Stomach (tissue), 9 donors: Measurements from ENCODE around the gene EBF3. TPM values are rescaled to one million over a fixed set of nuclear protein-coding genes. Genes with fewer than 3 reads are reported as not detected.

Source experiments
- DNase-seq, 2 donors: peaks; one replicate each; pipeline versions ENCODE4 v3.0.0 to v3.0.0-alpha.2; 2013 to 2019
- H3K27ac ChIP-seq, 5 donors: fragments of 200-600 bp in 4 of 5; sonication (generic) in 4 of 5; one replicate each; pipeline ENCODE4 v1.5.1; 2013 to 2019; ENCODE audit warnings: mild to moderate bottlenecking in 1 of 5, moderate library complexity in 1 of 5
- H3K27me3 ChIP-seq, 3 donors: fragments of 200-600 bp; sonication (generic); one replicate each; pipeline ENCODE4 v1.5.1; 2017 to 2019; ENCODE audit warnings: mixed run types in 1 of 3
- H3K36me3 ChIP-seq, 4 donors: fragments of 200-600 bp; sonication (generic); 1 replicate in 3 of 4; 2 replicates in 1 of 4; pipeline ENCODE4 v1.5.1; 2016 to 2019
- H3K4me1 ChIP-seq, 4 donors: fragments of 200-600 bp; sonication (generic); one replicate each; pipeline ENCODE4 v1.5.1; 2016 to 2019
- H3K4me3 ChIP-seq, 4 donors: fragments of 200-600 bp; sonication (generic) in 3 of 4; one replicate each; pipeline ENCODE4 v1.5.1; 2016 to 2019; ENCODE audit warnings: mild to moderate bottlenecking in 1 of 4
- H3K9me3 ChIP-seq, 4 donors: fragments of 200-600 bp; sonication (generic); one replicate each; pipeline ENCODE4 v1.5.1; 2016 to 2019
- CTCF ChIP-seq, 7 experiments: fragments of 450-650 bp in 4 of 7; fragments of 200-600 bp in 3 of 7; sonication (generic) in 3 of 7; IDR thresholded peaks; one replicate each; pipeline ENCODE4 v1.5.1; 2016 to 2019; ENCODE audit warnings: antibody characterized with exemption in 7 of 7, control low read depth in 2 of 7, mild to moderate bottlenecking in 1 of 7
- EP300 ChIP-seq: sonication (generic); formaldehyde crosslinking; IDR thresholded peaks from one replicate; pipeline ENCODE4 v1.6.1; 2017; ENCODE audit warnings: antibody characterized with exemption
- POLR2A ChIP-seq, 4 donors: fragments of 450-650 bp; IDR thresholded peaks; one replicate each; pipeline ENCODE4 v1.6.1; 2016; ENCODE audit warnings: antibody characterized with exemption in 4 of 4, control low read depth in 2 of 4, mild to moderate bottlenecking in 1 of 4, moderate library complexity in 1 of 4
- POLR2AphosphoS5 ChIP-seq, 3 donors: sonication (generic); formaldehyde crosslinking; IDR thresholded peaks; one replicate each; pipeline ENCODE4 v1.6.1; 2016; ENCODE audit warnings: antibody characterized with exemption in 3 of 3
- WGBS, 5 donors: extraction: QIAGEN DNeasy Blood & Tissue Kit in 3 of 5; methylation state at CpG; one replicate each; pipeline versions ENCODE4 v1.1.5 to v1.1.7; 2013 to 2018; 5-methylcytosine and 5-hydroxymethylcytosine counted together
- intact Hi-C: fragments of 100-400 bp; cut with DNase I; formaldehyde crosslinking; loops from one replicate; pipeline ENCODE4 v1.15.1; 2023; ENCODE audit warnings: low total_unique reads
- polyA plus RNA-seq, 3 donors: library from polyadenylated mRNA; stranded (reverse); fragments of 200-250 nt; gene quantifications; one replicate each; pipeline ENCODE4 v1.2.3, GENCODE V29; 2013
- total RNA-seq, 5 donors: library from RNA; depleted of rRNA; stranded (reverse); fragments of >200 nt; gene quantifications; one replicate each; pipeline versions ENCODE4 v1.1.0 to v1.2.3, GENCODE V29; 2014 to 2016
- donor health status: healthy with polysubstance abuse.
- donor health status: Bipolar disorder and iron deficiency.
- donor health status: healthy.

The EBF3 gene
- total and polyA plus RNA-seq, 8 donors = 0.19 to 7.3 (median 0.58) TPM; not detected in 3

DNA sequence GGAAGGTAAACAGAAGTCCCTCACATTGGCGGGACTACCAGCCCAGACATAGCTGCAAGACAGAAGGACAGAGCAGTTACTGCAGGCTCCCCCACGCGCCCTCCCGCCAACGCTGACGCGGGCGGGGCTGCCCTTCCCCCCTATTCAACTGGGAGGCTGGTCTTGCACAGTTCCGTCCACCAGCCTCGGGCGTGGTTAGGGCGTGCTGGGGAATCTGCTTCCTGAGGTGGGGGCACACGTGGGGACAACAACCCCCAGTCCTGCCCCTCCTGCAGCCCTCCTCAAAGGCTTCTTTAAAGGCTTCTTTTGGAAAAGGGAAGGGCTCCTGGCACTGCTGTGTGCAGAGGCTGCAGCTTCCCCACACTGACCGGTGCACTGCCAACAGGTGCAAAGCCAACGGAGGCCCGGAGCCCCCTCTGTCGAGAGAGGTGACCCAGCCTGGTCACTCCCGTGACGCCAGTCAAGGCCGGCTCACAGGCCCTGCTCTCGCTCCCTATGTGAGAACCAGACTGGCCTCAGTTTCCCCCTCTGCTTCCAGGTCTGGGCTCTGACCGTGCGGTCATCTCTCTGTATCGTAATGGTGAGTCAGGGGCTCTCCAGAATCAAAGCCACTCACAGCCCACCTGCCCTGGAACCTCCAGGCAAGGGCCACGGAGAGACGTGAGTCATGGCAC lies 126.0 kb downstream of the EBF3 start:
- Histone ChIP-seq H3K27me3 (no peaks in the 10 kb centered on the region), H3K4me1 (no peaks in the 10 kb centered on the region), H3K9me3 (no peaks in the 10 kb centered on the region), H3K27ac (no peak overlapping the region), H3K36me3 (peaks cover 0 to 22% (median 0%) of the 10 kb centered on the region in 4 donors), H3K4me3 (no peak overlapping the region)
- intact Hi-C loops = no loop called here
- DNase-seq = no peak
- 75 to 91% (median 79%) methylated on average over 20 to 26 of the region's 26 CpGs for WGBS, 5 donors
- TF ChIP-seq POLR2AphosphoS5 (IDR thresholded peaks at IDR 0.05) = no peak

DNA sequence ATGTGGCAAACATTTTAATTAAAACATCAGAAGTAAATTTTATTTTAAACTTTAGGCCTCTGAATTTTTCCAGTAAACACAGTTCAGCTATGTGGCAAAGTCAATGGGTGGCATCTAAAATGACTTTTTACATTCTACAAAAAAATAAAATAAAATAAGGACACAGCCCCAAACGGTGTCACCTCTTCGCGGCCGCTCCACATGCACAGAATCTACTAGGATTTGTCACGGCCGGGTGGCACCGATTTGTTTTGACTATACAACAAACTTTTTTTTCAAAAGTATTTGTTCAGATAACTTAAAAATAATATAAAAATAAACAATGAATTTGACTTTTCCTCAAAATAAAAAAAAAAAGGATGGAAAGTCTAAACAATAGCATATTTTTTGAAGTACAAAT lies 127.8 kb downstream of the EBF3 start:
- no peak overlapping the region for H3K27ac ChIP-seq
- TF ChIP-seq EP300 (no peak), CTCF (IDR thresholded peaks at IDR 0.05) (no peak), POLR2AphosphoS5 (IDR thresholded peaks at IDR 0.05) (no peak), POLR2A (IDR thresholded peaks at IDR 0.05) (no peak)
- H3K9me3 ChIP-seq = no peaks in the 10 kb centered on the region
- H3K36me3 ChIP-seq = peaks cover 0 to 22% (median 0%) of the 10 kb centered on the region in 4 donors
- WGBS, 5 donors = 91 to 96% (median 93%) methylated on average over 7 of the region's 7 CpGs
- intact Hi-C loops = no loop called here
- no peak for DNase-seq
- H3K27me3 ChIP-seq = no peaks in the 10 kb centered on the region
- no peaks in the 10 kb centered on the region for H3K4me1 ChIP-seq
- no peak overlapping the region for H3K4me3 ChIP-seq

GRCh38 chr10:129833994-129834739 lies 129.9 kb downstream of the EBF3 start:
- peaks cover 0 to 14% (median 0%) of the 10 kb centered on the region in 4 donors for H3K36me3 ChIP-seq
- H3K27ac ChIP-seq = no peak overlapping the region
- DNase-seq = no peak
- H3K4me3 ChIP-seq = no peak overlapping the region
- no peak for TF ChIP-seq EP300
- no peak for TF ChIP-seq CTCF (IDR thresholded peaks at IDR 0.05)
- TF ChIP-seq POLR2AphosphoS5 (IDR thresholded peaks at IDR 0.05) = no peak
- TF ChIP-seq POLR2A (IDR thresholded peaks at IDR 0.05) = no peak
- 73 to 87% (median 80%) methylated on average over 15 of the region's 15 CpGs for WGBS, 5 donors
- no peaks in the 10 kb centered on the region for H3K27me3 ChIP-seq
- H3K4me1 ChIP-seq = no peaks in the 10 kb centered on the region
- intact Hi-C loops = no loop called here
- no peaks in the 10 kb centered on the region for H3K9me3 ChIP-seq

GRCh38 chr10:129833468-129833950 lies 130.6 kb downstream of the EBF3 start:
- 39 to 83% (median 53%) methylated on average over 12 of the region's 12 CpGs for WGBS, 5 donors
- no peaks in the 10 kb centered on the region for H3K4me1 ChIP-seq
- no peak overlapping the region for H3K4me3 ChIP-seq
- no peak for TF ChIP-seq CTCF (IDR thresholded peaks at IDR 0.05)
- no peak for TF ChIP-seq POLR2AphosphoS5 (IDR thresholded peaks at IDR 0.05)
- no peak for TF ChIP-seq POLR2A (IDR thresholded peaks at IDR 0.05)
- TF ChIP-seq EP300 = no peak
- H3K27me3 ChIP-seq = no peaks in the 10 kb centered on the region
- H3K9me3 ChIP-seq = no peaks in the 10 kb centered on the region
- intact Hi-C loops = no loop called here
- DNase-seq = no peak
- peaks cover 0 to 9% (median 0%) of the 10 kb centered on the region in 4 donors for H3K36me3 ChIP-seq
- H3K27ac ChIP-seq = no peak overlapping the region
